ENCODE data around the gene AADAC. TPM values are rescaled to one million over a fixed set of nuclear protein-coding genes. Genes with fewer than 3 reads are reported as not detected.

The AADAC gene
- polyA plus RNA-seq, 1 donor from 2014 or later: not detected

DNA sequence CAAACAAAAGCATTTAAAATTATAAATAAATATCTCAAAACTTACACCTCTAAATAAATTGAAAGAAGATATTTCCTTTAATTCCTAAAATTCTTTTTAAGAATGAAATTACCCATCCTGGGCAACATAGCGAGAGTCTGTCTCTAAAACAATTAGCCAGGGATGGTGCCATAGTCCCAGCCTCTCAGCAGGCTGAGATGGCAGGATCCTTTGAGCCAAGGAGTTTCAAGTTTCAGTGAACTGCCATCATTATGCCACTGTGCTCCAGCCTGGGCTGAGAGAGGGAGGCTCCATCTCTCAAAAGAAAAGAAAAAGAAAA is 25.4 kb downstream of the AADAC start:
- TF ChIP-seq, protein P1, sequence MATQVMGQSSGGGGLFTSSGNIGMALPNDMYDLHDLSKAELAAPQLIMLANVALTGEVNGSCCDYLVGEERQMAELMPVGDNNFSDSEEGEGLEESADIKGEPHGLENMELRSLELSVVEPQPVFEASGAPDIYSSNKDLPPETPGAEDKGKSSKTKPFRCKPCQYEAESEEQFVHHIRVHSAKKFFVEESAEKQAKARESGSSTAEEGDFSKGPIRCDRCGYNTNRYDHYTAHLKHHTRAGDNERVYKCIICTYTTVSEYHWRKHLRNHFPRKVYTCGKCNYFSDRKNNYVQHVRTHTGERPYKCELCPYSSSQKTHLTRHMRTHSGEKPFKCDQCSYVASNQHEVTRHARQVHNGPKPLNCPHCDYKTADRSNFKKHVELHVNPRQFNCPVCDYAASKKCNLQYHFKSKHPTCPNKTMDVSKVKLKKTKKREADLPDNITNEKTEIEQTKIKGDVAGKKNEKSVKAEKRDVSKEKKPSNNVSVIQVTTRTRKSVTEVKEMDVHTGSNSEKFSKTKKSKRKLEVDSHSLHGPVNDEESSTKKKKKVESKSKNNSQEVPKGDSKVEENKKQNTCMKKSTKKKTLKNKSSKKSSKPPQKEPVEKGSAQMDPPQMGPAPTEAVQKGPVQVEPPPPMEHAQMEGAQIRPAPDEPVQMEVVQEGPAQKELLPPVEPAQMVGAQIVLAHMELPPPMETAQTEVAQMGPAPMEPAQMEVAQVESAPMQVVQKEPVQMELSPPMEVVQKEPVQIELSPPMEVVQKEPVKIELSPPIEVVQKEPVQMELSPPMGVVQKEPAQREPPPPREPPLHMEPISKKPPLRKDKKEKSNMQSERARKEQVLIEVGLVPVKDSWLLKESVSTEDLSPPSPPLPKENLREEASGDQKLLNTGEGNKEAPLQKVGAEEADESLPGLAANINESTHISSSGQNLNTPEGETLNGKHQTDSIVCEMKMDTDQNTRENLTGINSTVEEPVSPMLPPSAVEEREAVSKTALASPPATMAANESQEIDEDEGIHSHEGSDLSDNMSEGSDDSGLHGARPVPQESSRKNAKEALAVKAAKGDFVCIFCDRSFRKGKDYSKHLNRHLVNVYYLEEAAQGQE (IDR thresholded peaks at IDR 0.05; ENCODE audit: borderline replicate concordance): no peak
- TF ChIP-seq RAD21 (conservative IDR thresholded peaks at IDR 0.05): no peak
- TF ChIP-seq TAF1 (IDR thresholded peaks at IDR 0.05; ENCODE audit: low read depth): no peak
- no peak for TF ChIP-seq POLR2AphosphoS5 (IDR thresholded peaks at IDR 0.05)
- no peak for TF ChIP-seq MXI1 (conservative IDR thresholded peaks at IDR 0.05; ENCODE audit: poor library complexity, severe bottlenecking)
- TF ChIP-seq SMC3 (conservative IDR thresholded peaks at IDR 0.05; ENCODE audit: poor library complexity): no peak
- TF ChIP-seq EZH2 (IDR thresholded peaks at IDR 0.05; ENCODE audit: borderline replicate concordance, insufficient read depth, low read length, poor library complexity, severe bottlenecking): no peak
- TF ChIP-seq, protein P2, sequence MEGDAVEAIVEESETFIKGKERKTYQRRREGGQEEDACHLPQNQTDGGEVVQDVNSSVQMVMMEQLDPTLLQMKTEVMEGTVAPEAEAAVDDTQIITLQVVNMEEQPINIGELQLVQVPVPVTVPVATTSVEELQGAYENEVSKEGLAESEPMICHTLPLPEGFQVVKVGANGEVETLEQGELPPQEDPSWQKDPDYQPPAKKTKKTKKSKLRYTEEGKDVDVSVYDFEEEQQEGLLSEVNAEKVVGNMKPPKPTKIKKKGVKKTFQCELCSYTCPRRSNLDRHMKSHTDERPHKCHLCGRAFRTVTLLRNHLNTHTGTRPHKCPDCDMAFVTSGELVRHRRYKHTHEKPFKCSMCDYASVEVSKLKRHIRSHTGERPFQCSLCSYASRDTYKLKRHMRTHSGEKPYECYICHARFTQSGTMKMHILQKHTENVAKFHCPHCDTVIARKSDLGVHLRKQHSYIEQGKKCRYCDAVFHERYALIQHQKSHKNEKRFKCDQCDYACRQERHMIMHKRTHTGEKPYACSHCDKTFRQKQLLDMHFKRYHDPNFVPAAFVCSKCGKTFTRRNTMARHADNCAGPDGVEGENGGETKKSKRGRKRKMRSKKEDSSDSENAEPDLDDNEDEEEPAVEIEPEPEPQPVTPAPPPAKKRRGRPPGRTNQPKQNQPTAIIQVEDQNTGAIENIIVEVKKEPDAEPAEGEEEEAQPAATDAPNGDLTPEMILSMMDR (IDR thresholded peaks at IDR 0.05; ENCODE audit: poor library complexity, severe bottlenecking): no peak
- TF ChIP-seq EP300 (conservative IDR thresholded peaks at IDR 0.05; ENCODE audit: poor library complexity, severe bottlenecking): no peak
- Histone ChIP-seq H3K9ac (ENCODE audit: low read length) (no peak overlapping the region), H2AFZ (ENCODE audit: low read depth, low read length) (no peak overlapping the region)

DNA sequence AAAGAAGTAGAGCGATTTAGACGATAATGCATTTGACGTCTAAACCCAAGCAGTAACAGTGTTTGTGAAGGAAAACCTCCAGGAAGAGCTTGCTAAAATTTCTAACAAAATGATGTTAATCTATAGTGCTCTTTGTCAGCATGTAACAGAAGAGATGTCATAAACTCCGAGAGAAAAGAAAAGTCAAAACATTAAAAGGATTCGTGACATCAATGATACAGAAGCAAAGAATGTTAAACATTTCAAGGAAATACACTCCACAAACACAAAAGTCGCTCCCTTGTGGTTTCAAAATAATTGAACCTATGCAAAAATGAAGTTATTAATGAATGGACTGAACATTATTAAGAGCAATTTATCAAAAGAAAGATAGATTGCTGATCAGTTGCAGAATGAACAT is 27.9 kb downstream of the AADAC start:
- Histone ChIP-seq H4K20me1 (ENCODE audit: insufficient read depth) (no peaks in the 10 kb centered on the region), H3K9me3 (ENCODE audit: low read length) (no peaks in the 10 kb centered on the region), H3K4me2 (ENCODE audit: low read length) (no peak overlapping the region), H3K9ac (ENCODE audit: low read length) (no peak overlapping the region), H3K36me3 (ENCODE audit: insufficient read depth, low read length) (no peaks in the 10 kb centered on the region), H2AFZ (ENCODE audit: low read depth, low read length) (no peak overlapping the region), H3K9me2 (ENCODE audit: insufficient read depth, low read length) (no peaks in the 10 kb centered on the region), H3K79me2 (replicated peaks; ENCODE audit: insufficient read depth, low read length) (no peaks in the 10 kb centered on the region), H3K27me3 (ENCODE audit: insufficient read depth, low read depth, low read length) (no peaks in the 10 kb centered on the region), H3F3A (ENCODE audit: insufficient read depth, low read length, poor library complexity, severe bottlenecking) (no peaks in the 10 kb centered on the region), H3K4me3 (ENCODE audit: low read length) (no peak overlapping the region), H3K27ac (ENCODE audit: low read length) (no peak overlapping the region)
- TF ChIP-seq, protein P1 (IDR thresholded peaks at IDR 0.05; ENCODE audit: borderline replicate concordance): no peak
- TF ChIP-seq TAF1 (IDR thresholded peaks at IDR 0.05; ENCODE audit: low read depth) (no peak), SMC3 (conservative IDR thresholded peaks at IDR 0.05; ENCODE audit: poor library complexity) (no peak), RAD21 (conservative IDR thresholded peaks at IDR 0.05) (no peak), POLR2AphosphoS5 (IDR thresholded peaks at IDR 0.05) (no peak), MXI1 (conservative IDR thresholded peaks at IDR 0.05; ENCODE audit: poor library complexity, severe bottlenecking) (no peak), EP300 (conservative IDR thresholded peaks at IDR 0.05; ENCODE audit: poor library complexity, severe bottlenecking) (no peak), EZH2 (IDR thresholded peaks at IDR 0.05; ENCODE audit: borderline replicate concordance, insufficient read depth, low read length, poor library complexity, severe bottlenecking) (no peak)
- TF ChIP-seq, protein P2 (IDR thresholded peaks at IDR 0.05; ENCODE audit: poor library complexity, severe bottlenecking): no peak

More for the DNA sequence above, 25.4 kb downstream of the AADAC start:
- Histone ChIP-seq H3K9me3 (ENCODE audit: low read length) (no peaks in the 10 kb centered on the region), H3K36me3 (ENCODE audit: insufficient read depth, low read length) (no peaks in the 10 kb centered on the region), H3K27me3 (ENCODE audit: insufficient read depth, low read depth, low read length) (no peaks in the 10 kb centered on the region), H4K20me1 (ENCODE audit: insufficient read depth) (no peaks in the 10 kb centered on the region), H3K79me2 (replicated peaks; ENCODE audit: insufficient read depth, low read length) (no peaks in the 10 kb centered on the region), H3K9me2 (ENCODE audit: insufficient read depth, low read length) (no peaks in the 10 kb centered on the region), H3K27ac (ENCODE audit: low read length) (no peak overlapping the region), H3K4me3 (ENCODE audit: low read length) (no peak overlapping the region), H3K4me2 (ENCODE audit: low read length) (no peak overlapping the region), H3F3A (ENCODE audit: insufficient read depth, low read length, poor library complexity, severe bottlenecking) (no peaks in the 10 kb centered on the region)
